MM.1S (cell line): ENCODE results near the gene KCNMA1.

ENCODE experiments used
- CTCF ChIP-seq: fragments of 300-600 bp; sonication (generic); IDR thresholded peaks from 2 replicates; pipeline ENCODE4 v1.5.1; 2016; ENCODE audit warnings: antibody characterized with exemption, low read length, mixed read lengths
- EZH2phosphoT487 ChIP-seq: fragments of 300-600 bp; sonication (generic); IDR thresholded peaks from 2 replicates; pipeline ENCODE4 v1.6.1; 2018; ENCODE audit warnings: antibody characterized with exemption, low read length

DNA sequence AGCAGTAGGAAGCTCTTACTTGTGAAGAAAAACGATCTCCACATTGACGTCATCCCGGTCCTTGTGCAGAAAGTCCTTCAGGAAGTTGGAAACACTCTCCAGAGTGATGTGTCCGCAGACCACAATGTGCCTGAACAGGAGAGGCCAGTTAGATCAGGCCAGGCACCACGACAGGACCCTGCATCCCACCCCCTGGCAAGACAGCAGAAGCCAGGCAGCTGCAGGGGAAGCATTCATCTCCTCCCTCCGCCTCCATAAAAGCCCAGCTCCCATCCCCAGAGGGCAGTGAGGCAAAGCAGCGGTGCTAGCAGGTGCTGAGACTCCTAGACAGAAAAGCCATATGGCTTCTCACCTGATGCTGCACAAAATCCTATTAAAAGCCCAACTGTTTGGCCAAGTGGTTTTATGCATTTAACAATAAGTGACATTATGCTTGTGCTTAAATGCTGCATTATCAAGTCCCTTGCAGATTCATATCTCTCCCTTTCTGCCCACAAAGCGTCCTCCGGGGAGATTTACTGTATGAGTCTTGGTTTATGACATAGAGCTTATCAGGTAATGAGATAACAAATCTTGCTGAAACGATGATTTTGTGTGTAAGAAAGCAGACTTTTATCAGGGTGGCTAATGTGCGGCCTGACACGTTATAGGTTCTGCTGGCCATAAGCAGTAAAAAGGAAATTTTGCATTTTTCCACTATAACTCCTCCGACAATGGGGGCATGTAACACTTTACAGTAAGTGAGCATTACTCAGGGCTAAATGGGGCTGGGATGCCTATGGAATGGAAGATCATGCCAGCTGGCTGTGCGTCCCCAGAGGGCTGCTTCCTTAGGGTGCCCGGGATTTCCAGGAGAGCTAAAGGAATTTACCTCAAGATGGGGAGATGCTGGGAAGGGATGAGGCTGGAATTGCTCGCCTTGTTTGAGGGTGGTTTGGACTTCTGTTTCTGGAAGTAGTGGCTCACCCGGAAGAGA lies 546.9 kb downstream of the KCNMA1 start:
- TF ChIP-seq CTCF (no peak), EZH2phosphoT487 (no peak)
